CD4-positive, alpha-beta T cell (primary cell): Measurements from ENCODE around the gene ATP5PD. TPM values are rescaled to one million over a fixed set of nuclear protein-coding genes. Genes with fewer than 3 reads are reported as not detected.
A peak's percentile ranks its signal among the peaks of the same experiment; 100 is the strongest.

Source experiments
- ATAC-seq: fragments of 200-7000 bp; cut with Tn5 transposase; one replicate; pipeline ENCODE4 v1.10.0; 2022; ENCODE audit warnings: mild to moderate bottlenecking; ENCODE audit not compliant: poor library complexity
- CTCF ChIA-PET: fragments of 350-600 bp; sonication (Branson Sonifier 250); formaldehyde crosslinking; loops from one replicate; lab custom pipeline; 2021; ENCODE audit warnings: antibody characterized with exemption, inconsistent platforms; lab: Charles Lee
- POLR2A ChIA-PET: fragments of 350-600 bp; sonication (Branson Sonifier 250); formaldehyde crosslinking; loops from one replicate; lab custom pipeline; 2021; ENCODE audit warnings: antibody characterized with exemption, inconsistent platforms; lab: Charles Lee
- DNase-seq, 14 experiments: peaks; one replicate each; pipeline ENCODE4 v3.0.0-alpha.2; 2013 to 2020; ENCODE audit warnings: mixed read lengths in 2 of 14
- H3K27ac ChIP-seq, 2 donors: one replicate each; pipeline versions ENCODE4 v1.5.1 to v1.7.0; 2013; ENCODE audit warnings: low read length in 2 of 2, low read depth in 1 of 2, mild to moderate bottlenecking in 1 of 2
- H3K27me3 ChIP-seq, 2 experiments: 1 replicate in 1 of 2; 2 replicates in 1 of 2; pipeline versions ENCODE4 v1.6.1 to v1.7.0; 2013; ENCODE audit warnings: low read length in 2 of 2, control low read depth in 1 of 2, mild to moderate bottlenecking in 1 of 2, moderate library complexity in 1 of 2; ENCODE audit not compliant: insufficient read depth in 2 of 2, control insufficient read depth in 1 of 2
- H3K36me3 ChIP-seq: one replicate; pipeline ENCODE4 v1.6.1; 2013; ENCODE audit warnings: low read length, control low read depth; ENCODE audit not compliant: insufficient read depth
- H3K4me1 ChIP-seq: one replicate; pipeline ENCODE4 v1.6.1; 2013; ENCODE audit warnings: low read length, control low read depth; ENCODE audit not compliant: insufficient read depth
- H3K4me3 ChIP-seq: one replicate; pipeline ENCODE4 v1.5.1; 2013; ENCODE audit warnings: mild to moderate bottlenecking, low read length, moderate library complexity
- H3K9me3 ChIP-seq, 2 experiments: 1 replicate in 1 of 2; 2 replicates in 1 of 2; pipeline versions ENCODE4 v1.6.1 to v1.7.0; 2013; ENCODE audit warnings: low read length in 2 of 2, mild to moderate bottlenecking in 2 of 2, control low read depth in 1 of 2, moderate library complexity in 1 of 2; ENCODE audit not compliant: control insufficient read depth in 1 of 2, insufficient read depth in 1 of 2
- H3K27ac Mint-ChIP-seq: one replicate; pipeline ENCODE4 v1.8.0; 2020; ENCODE audit warnings: mixed read lengths
- H3K27me3 Mint-ChIP-seq: one replicate; pipeline ENCODE4 v1.8.0; 2021; ENCODE audit warnings: mixed read lengths
- H3K36me3 Mint-ChIP-seq: one replicate; pipeline ENCODE4 v1.8.0; 2021; ENCODE audit warnings: low read depth, mixed read lengths
- H3K4me1 Mint-ChIP-seq: one replicate; pipeline ENCODE4 v1.8.0; 2021; ENCODE audit warnings: low read depth, mixed read lengths
- H3K4me3 Mint-ChIP-seq: one replicate; pipeline ENCODE4 v1.8.0; 2020; ENCODE audit warnings: mild to moderate bottlenecking, mixed read lengths
- H3K9me3 Mint-ChIP-seq: one replicate; pipeline ENCODE4 v1.8.0; 2020; ENCODE audit warnings: mixed read lengths
- intact Hi-C, 2 experiments: fragments of 100-400 bp; cut with DNase I in 1 of 2; cut with micrococcal nuclease in 1 of 2; formaldehyde crosslinking; loops; one replicate each; pipeline versions ENCODE4 v1.15.1 to v1.9.0; 2023 to 2025; cut with DNase I, micrococcal nuclease
- total RNA-seq, 174 experiments: library from RNA in 2 of 174; stranded (reverse) in 2 of 174; gene quantifications; one replicate each; pipeline ENCODE4 v1.2.3 and lab custom pipeline; 2021 to 2026
- TF ChIP-seq, protein P1 (sequence below): fragments of 200-600 bp; IDR thresholded peaks from one replicate; pipeline ENCODE4 v1.8.0; 2022; ENCODE audit warnings: antibody characterized with exemption, mild to moderate bottlenecking

The ATP5PD gene
- total RNA-seq, 2 experiments from 2014 or later = 98.5 to 112 TPM

DNA sequence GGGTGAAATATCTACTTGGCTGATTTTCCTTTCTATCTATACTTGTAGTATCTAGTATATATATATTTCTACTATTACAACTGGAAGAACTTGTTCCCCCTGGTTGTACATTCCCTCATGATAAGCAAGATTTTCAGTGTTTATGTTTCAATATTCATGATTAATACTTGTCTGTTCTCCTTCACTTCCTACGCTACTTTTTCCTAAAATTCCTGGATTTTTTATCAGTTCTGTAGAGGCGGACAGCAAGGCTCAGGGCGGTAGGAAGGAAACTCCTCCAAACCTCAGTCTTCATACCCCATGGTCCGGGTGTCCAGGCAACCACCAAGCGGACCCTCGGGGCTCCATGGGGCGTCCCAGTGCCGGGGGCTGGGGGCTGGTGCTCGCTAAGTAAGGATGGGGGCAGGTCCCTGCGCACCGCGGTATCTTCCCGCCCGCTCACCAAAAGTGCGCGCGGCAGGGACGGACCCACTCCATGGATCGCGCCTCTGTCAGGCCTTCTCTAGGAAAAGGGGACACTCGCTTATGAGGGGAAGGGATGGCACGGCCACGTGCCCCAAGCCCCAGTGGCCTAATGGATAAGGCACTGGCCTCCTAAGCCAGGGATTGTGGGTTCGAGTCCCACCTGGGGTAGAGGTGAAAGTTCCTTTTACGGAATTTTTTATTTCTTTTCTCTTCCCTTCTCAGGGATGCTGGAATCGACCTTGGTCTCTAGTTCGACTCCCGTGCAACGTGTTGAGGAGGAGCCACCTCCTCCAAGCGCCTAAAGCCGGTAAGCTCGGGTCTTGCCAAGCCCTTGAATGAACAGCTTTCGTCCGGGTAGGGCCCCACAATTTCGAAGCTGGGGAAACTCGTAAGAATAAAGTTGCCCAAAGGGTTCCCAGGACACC, 13.2 kb downstream of the ATP5PD start:
- TF ChIP-seq, protein P1, sequence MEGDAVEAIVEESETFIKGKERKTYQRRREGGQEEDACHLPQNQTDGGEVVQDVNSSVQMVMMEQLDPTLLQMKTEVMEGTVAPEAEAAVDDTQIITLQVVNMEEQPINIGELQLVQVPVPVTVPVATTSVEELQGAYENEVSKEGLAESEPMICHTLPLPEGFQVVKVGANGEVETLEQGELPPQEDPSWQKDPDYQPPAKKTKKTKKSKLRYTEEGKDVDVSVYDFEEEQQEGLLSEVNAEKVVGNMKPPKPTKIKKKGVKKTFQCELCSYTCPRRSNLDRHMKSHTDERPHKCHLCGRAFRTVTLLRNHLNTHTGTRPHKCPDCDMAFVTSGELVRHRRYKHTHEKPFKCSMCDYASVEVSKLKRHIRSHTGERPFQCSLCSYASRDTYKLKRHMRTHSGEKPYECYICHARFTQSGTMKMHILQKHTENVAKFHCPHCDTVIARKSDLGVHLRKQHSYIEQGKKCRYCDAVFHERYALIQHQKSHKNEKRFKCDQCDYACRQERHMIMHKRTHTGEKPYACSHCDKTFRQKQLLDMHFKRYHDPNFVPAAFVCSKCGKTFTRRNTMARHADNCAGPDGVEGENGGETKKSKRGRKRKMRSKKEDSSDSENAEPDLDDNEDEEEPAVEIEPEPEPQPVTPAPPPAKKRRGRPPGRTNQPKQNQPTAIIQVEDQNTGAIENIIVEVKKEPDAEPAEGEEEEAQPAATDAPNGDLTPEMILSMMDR = no peak
- ChIA-PET POLR2A (interaction anchor here (0.6 to 4.0 kb wide), 11 partner anchors 9 to 315 kb away, joined by 3 to 71 read pairs (median 5); partner anchors contain the start of genes ATP5PD, CDR2L, FDXR and KCTD2), CTCF (interaction anchor here (3.7 kb wide), 1 partner anchor 21 kb away, joined by 21 read pairs; the partner anchor contains the start of gene MRPL58)
- H3K27me3 ChIP-seq = no peaks in the 10 kb centered on the region
- no peaks in the 10 kb centered on the region for H3K9me3 ChIP-seq
- peaks cover 56% of the 10 kb centered on the region for H3K4me1 ChIP-seq
- H3K27ac Mint-ChIP-seq = peak overlapping the region; percentile 98
- H3K27me3 Mint-ChIP-seq = peaks cover 27% of the 10 kb centered on the region
- H3K4me1 Mint-ChIP-seq = peaks cover 65% of the 10 kb centered on the region
- H3K4me3 Mint-ChIP-seq = peak overlapping the region; percentile 92
- peak overlapping the region; percentile 26 to 46 for H3K27ac ChIP-seq
- intact Hi-C loops = loop anchor here (2.0 kb wide), 2 partner anchors 21 to 51 kb away; partner anchors contain the start of gene MRPL58 (in 1 of the 2)
- peaks cover 4% of the 10 kb centered on the region for H3K36me3 ChIP-seq
- H3K4me3 ChIP-seq = peak overlapping the region; percentile 73
- ATAC-seq (peak; percentile 3), DNase-seq (peak; percentile 74 to 91 (median 82))
- H3K9me3 Mint-ChIP-seq = peaks cover 3% of the 10 kb centered on the region
- H3K36me3 Mint-ChIP-seq = peaks cover 43% of the 10 kb centered on the region

DNA sequence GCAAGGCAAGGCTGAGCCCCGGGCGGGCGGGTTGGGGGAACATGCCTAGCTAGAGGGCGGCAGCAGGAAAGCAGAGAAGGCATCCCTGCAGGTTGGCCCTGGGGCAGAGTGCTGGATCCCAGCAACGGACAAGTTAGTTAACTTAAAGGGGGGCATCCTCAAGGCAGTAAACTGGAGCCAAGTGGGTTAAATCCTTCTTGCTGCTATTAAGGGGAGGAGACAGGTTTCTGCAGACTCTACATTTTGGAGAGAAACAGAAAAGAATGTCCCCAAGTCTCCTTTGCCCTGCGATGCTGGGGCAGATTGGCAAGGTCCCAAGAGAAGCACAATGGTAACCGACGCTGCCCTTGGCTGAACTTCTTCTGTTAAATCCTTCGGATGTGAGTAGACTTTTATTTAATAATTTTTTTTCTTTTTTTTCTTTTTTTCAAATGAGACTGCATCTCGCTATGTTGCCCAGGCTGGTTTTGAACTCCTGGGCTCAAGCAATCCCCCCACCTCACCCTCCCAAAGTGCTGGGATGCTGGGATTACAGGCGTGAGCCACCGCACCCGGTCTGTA, 14.0 kb downstream of the ATP5PD start:
- peak overlapping the region; percentile 73 for H3K4me3 ChIP-seq
- POLR2A ChIA-PET = interaction anchor here (0.8 to 1.9 kb wide), 6 partner anchors 14 to 256 kb away, joined by 3 to 24 read pairs (median 4); partner anchors contain the start of genes ATP5PD, CDR2L, GGA3 and KCTD2
- ATAC-seq = peak; percentile 3

More for the DNA sequence above, 14.0 kb downstream of the ATP5PD start:
- Histone ChIP-seq H3K27ac (no peak overlapping the region), H3K9me3 (no peaks in the 10 kb centered on the region), H3K27me3 (no peaks in the 10 kb centered on the region), H3K4me1 (peaks cover 56% of the 10 kb centered on the region), H3K36me3 (no peaks in the 10 kb centered on the region)
- intact Hi-C loops = loop anchor here in 1 of 2 experiments (2.0 kb wide), 1 partner anchor 50 kb away; no protein-coding TSS in a partner anchor
- H3K9me3 Mint-ChIP-seq = peaks cover 3% of the 10 kb centered on the region
- peaks cover 27% of the 10 kb centered on the region for H3K27me3 Mint-ChIP-seq
- CTCF ChIA-PET = interaction anchor here (1.5 to 1.9 kb wide), 2 partner anchors 9 to 21 kb away, joined by 6 to 9 read pairs; partner anchors contain the start of gene MRPL58
- peak overlapping the region; percentile 92 for H3K4me3 Mint-ChIP-seq
- TF ChIP-seq, protein P1 = no peak
- H3K4me1 Mint-ChIP-seq = peaks cover 65% of the 10 kb centered on the region
- H3K27ac Mint-ChIP-seq = peak overlapping the region; percentile 98
- peak in 3 of 14 experiments; percentile 16 to 65 (median 62) for DNase-seq
- peaks cover 39% of the 10 kb centered on the region for H3K36me3 Mint-ChIP-seq
